ENCODE data around the gene OR2T1.
"Not testable (repeated sequence)": the region's sequence is repeated elsewhere in the genome, so short reads cannot be mapped to it uniquely, and the experiment has no call there.

Gene OR2T1, protein sequence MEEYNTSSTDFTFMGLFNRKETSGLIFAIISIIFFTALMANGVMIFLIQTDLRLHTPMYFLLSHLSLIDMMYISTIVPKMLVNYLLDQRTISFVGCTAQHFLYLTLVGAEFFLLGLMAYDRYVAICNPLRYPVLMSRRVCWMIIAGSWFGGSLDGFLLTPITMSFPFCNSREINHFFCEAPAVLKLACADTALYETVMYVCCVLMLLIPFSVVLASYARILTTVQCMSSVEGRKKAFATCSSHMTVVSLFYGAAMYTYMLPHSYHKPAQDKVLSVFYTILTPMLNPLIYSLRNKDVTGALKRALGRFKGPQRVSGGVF

DNA sequence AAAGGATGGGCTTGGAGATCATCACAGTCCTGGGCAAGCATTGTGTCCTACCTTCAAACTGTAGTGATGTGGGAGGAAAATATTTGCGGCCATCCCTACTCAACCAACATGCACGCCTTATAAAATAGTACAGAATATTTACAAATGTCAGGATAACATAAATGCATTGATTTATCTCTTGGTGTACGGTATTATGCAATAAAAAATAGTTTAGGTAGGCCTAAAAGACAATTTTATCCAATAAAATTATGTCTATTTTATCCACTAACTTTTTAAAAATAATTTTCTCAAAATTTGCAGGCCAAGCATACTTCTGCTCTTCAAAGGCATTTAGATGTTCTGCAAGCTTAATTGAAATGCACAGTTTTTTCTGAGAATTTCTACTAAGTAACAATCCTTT is at the start of gene OR2T1:
TSS of gene OR2T1 (plus strand) at position 301 of the 400 bp plus-strand sequence. CDS start 3,100 bp downstream, outside the sequence.
- DNase-seq (ENCODE audit: low spot score): no peak

DNA sequence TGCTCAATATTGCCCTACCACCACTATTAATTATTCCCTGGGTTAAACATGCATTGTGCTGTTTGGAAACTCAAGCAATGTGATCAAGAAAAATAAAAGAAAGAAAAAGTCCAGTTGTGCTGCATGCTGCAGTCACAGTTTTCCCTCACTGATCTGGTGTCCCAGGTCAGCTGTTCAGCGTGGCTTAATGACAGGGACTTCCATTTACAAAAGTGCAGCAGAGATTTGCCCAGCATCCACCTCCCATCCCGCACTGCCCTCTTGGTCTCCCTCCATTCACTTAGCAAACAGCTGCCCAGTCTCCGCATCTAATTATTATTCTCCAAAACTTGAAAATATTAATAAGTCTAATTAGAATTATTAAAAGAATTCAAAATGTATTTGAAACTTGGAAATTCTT is 43.4 kb upstream of the OR2T1 start:
- DNase-seq (ENCODE audit: low spot score): no peak

DNA sequence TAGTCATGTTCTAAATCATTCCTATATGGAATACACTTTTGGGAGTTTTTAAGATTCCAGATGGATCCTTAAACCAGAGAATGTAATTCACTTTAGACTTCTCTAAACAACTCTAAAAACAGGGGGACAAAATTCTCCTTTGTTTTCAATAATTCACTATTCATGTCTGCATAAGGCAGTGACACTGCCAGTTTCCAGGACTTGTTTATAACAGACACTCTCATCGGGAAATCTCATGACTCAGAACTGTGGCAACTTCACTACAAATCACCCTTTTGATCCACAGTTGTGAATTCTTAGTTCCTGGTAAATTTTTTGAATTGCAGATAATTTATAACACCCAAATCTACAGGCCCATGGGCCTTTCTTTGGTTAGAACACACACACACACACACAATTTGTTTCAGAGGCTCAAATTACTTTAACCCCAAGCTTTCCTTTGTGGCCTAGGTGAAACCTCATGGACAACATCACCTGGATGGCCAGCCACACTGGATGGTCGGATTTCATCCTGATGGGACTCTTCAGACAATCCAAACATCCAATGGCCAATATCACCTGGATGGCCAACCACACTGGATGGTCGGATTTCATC is 41.6 kb upstream of the OR2T1 start, which contains the start of gene OR2T4:
TSS of gene OR2T4 (plus strand) at position 545 of the 595 bp plus-strand sequence. CDS start at position 545, 0 bp downstream.
- DNase-seq (ENCODE audit: low spot score): no peak

DNA sequence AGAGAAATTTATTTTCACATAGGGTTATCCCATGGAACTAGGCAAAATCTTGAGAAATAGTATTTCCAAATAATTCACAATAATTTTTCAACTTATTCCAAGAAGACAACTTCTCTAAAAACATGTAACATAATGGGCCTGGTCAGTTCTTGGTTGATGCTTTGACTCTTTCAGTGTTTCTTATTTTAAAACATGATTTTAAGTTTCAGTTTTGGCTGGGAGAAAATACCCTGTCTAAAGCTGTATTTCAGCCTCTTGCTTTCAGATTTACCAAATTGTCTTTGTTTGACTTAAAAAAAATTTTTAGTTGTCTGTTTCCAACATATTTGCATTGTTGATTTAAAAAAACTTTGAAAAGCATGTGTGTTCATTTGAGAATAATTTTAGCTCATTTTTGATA is 36.2 kb upstream of the OR2T1 start:
- DNase-seq (ENCODE audit: low spot score): no peak

DNA sequence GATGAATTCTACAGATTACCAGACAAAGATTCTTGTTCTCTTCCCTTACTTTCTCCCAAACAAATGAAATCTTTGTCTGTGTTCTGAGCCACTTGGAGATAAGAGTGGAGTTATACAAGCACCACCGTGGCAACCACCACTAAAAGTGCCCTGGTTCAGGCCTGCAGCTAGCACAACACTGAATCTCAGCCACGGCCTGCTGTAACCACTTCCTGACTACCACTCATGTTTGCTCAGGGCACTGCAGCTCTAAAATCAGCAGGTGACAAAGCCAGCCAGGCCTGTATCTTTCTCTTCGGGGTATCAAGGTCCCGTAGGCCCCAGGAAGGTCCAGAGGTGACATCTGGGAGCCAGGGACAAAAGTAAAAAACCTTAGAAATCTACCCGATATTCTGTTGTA is 30.5 kb upstream of the OR2T1 start:
- no peak for DNase-seq (ENCODE audit: low spot score)

DNA sequence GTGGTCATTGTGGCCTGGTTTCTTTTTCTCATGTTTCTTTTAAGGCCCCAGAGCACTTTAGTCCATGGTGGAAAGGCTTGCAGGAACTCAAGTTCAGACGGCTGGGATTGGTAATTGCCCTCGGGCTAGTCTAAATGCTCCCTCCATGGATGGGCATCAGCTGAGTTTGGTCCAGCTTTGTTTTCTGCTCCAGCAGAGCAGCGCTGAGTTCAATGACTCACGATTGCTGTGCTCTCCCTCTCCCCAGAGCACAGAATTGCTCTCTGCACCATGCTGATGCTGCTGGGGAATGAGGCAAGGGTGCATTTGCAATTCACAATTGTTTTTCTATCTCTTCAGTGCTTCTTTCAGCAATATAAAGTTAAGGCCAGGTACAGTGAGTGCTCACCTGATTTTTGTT is 29.1 kb upstream of the OR2T1 start:
- DNase-seq (ENCODE audit: low spot score): no peak

DNA sequence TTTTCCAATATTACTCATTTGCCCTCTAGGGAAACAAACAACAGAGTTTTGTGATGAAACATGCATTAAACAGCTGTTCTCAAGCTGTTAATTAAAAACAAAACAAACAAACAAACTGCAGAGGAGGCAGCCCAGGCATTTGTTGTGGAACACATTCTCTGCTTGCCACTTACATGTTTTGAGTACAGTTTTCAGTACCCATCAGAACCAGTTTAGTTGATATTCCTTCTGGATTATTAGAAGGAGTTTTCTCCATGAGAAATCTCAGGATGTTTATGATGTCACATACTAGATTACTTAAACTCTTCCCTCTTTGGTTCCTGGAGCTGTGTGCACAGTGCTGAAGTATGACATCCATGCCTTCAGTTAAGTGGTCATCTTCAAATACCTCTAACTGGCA is 27.4 kb upstream of the OR2T1 start, which contains the start of gene OR2T6:
TSS of gene OR2T6 (plus strand) at position 301 of the 400 bp plus-strand sequence. CDS start 11,863 bp downstream, outside the sequence.
- no peak for DNase-seq (ENCODE audit: low spot score)

DNA sequence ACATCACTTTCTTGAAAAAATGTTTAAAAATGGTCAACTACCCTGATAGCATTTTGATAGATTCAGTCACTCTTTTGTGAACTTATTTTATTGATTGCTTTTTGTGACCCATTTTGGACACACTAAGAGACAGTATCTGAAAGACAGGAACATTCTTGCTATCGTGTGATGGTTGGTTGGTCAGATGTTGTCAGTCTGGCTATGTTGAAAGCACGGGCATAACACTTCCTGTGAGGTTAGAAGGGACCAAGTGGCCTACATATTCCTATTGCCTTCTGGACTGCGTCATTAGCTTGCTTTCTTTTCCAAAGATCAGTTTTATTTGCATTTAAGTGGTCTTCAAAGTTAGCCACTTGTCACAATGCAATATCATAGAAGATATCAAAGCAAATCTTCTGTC is 25.9 kb upstream of the OR2T1 start:
- no peak for DNase-seq (ENCODE audit: low spot score)

DNA sequence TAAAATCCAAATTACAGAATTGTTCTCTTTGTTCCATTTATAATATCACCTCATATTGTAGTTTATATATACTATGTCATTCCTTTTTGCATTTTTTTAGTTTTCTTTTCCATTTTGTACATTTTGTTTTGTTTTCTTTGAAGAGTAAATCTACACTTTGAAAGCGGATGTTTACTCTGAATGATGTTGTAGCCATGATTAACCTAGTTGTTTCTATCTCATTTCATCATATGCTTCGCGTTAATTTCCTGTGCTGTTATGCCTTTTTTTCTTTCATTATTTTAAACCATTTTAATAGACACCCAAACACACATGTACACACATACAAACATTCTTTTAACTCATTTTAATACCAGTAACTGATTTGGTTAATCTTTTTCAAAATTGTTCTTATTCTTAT is 22.0 kb upstream of the OR2T1 start:
- no peak for DNase-seq (ENCODE audit: low spot score)

DNA sequence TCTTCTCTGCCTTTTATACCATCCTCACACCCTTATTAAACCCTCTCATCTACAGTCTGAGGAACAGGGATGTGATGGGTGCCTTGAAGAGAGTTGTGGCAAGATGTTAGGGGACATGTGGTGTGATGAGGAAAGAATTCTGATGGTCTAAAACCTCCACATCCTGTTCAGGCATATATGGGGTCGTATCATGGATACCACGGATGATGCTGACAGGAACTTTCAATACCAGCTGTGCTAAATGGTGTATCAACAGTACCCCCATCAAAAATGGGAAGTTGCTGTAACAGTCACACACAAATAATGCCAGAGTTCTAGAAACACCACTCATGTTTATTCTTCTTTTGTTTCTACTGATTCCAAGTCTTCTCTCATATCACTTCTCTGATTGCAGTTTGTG is 14.4 kb upstream of the OR2T1 start:
- no peak for DNase-seq (ENCODE audit: low spot score)

DNA sequence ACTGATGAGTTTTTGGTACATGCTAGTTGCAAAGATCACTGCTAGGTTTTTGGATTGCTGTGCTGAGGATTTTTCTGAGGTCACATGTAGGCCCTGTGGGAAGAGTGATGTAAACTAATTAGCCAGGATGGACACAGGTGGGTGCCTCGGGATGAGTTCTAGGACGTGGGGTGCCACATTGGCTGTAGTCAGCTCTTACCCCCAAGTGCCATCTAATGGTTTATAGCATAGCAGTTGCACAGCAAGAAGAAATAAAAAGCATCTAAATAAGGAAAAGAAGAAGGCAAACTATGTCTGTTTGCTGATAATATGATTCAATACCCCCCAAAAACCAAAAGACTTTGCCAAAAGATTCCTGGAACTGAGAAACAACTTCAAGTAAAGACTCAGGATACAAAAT is 9.8 kb upstream of the OR2T1 start:
- no peak for DNase-seq (ENCODE audit: low spot score)

DNA sequence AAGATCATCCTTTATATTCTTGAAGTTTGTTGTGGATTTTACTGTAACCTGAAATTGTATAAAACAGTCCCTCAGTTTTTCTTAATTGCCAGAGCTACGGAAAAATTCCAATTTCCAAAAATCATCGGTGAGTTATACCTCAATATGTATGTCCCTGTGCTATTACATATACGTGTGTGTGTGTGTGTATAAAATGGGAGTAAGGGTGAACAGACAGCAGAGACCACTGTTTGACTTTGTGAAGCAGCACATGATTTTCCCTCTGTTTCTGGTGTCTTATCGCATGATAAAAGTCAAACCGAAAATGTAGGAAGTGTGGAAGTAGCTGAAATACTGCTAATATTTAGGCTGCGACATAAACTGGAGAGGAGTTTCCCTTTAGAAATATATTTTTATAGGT is 1.2 kb downstream of the OR2T1 start:
- DNase-seq (ENCODE audit: low spot score): peak; percentile 21

DNA sequence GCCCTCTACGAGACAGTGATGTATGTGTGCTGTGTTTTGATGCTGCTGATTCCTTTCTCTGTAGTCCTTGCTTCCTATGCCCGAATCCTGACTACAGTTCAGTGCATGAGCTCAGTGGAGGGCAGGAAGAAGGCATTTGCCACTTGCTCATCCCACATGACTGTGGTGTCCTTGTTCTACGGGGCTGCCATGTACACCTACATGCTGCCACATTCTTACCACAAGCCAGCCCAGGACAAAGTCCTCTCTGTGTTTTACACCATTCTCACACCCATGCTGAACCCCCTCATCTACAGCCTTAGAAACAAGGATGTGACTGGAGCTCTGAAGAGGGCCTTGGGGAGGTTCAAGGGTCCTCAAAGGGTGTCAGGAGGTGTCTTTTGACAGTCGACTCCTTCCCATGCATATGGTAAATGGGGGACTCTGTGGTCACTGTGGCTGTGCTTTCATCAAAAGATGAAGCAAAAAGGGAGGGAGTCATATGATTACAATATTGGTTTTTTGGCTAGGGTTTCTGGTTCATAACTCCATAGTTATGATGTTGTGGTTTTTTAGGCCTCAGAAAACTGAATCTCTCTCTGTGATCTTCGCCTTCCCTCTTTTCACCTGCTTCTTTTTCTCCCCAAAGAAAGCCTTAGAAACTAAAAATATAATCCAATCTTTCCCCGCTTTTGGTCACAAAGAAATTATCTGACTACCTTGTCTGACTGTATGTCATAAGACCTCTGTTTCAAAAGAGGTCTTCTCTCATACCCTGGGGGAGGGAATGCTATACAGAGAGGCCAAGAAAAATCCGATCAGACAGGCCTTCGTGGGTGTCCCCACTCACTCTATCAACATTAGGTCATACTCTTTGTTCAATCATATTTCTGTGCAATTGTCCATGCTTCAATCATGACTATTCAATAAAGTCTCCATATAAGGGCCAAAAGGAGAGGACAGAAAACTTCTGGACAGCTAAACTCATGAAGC is 4.2 kb downstream of the OR2T1 start:
- DNase-seq (ENCODE audit: low spot score): peak; percentile 31

DNA sequence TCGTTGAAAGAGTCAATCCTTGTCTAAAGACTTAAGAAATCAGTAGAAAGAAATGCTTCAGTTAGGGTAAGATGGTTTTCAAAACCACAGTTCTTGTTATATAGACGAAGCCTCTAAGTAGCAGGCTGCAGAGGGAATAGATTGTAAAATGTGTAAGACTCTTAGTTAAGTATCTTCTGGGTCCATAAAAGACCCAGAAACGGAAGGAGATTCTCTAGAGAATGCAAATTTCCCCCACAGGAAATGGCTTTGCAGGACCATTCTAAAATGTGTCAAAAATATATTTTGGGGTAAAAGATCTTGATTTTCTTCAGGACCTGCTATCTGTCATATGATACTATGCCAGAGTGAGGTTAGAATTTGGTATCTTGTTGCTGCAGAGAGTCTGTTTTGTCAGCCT is 13.4 kb downstream of the OR2T1 start:
- DNase-seq (ENCODE audit: low spot score): no peak

DNA sequence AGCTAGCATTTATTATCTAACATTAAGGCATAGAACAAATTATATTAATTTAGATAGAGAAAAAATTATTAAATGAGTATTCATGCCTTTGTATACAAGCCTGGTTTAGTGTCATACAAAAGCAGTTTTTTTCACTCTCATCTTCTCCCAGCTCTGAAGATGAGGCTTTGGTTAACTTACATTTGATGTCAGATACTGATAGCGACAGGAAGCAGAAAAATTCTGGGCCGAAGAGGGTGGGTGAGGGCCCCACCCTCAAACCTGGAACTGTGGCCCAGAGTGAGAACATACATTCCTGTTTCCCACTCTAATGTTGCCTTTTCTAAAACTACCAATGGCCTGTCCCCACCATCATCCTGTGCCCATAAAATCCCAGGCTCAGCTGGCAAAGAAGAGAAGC is 15.0 kb downstream of the OR2T1 start:
- DNase-seq (ENCODE audit: low spot score): no peak

DNA sequence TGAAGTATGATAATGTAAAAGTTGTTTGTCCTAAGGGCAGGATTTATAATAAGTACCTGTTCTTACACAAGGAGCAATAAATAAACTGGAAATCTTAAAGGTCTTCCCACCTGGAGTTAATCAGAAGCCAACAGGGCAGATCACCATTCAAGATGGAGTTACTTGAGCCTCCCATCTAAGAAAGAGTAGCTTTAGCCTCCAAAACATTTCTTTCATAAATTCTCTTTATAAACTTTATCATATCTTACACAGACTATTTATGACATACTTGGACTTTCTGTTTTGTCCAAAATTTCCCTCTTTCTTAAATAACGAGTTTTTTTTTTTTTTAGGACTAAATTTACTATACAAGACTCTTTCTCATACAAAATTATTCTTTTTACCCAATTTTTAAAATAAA is 18.5 kb downstream of the OR2T1 start:
- DNase-seq (ENCODE audit: low spot score): no peak

DNA sequence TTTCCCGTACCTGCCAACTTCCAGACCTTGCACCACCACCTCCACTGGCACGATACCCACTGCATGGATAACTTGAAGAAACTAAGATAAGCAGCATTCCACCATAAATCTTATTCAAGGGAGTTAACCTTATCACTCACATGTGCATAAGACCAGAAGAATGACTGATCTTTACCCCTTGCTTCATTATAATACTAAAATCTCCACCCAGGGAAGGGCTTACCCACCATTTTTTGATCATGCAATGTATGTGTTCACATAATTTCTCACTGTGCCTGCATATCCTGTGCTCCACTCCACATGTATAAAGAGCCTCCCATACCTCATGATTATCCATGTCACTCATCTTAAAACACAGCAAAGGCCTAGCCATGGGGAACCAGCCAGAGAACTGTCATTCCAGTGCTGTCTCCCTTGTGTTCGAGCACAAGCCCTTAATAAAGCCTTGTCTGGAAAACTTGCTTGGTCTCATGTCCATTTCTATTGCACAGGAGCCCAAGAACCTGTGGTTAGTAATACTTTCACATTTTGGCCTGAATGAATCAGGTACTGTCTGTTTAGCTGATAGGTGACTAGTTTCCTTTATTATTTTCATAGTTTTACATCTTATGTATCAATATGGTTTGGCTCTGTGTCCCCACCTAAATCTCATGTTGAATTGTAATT is 24.8 kb downstream of the OR2T1 start:
- DNase-seq (ENCODE audit: low spot score): not testable (repeated sequence)

DNA sequence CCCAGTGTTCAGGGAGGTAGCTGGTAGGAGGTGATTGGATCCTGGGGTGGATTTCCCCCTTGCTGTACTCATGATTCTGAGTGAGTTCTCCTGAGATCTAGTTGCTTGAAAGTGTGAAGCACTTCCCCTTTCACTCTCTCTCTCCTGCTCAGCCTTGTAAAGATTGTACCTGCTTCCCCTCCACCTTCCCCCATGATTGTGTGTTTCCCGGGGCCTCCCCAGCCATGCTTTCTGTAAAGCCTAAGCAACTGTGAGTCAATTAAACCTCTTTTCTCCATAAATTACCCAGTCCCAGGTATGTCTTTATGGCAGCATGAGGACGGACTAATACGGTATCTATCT is 25.3 kb downstream of the OR2T1 start:
- DNase-seq (ENCODE audit: low spot score): not testable (repeated sequence)

DNA sequence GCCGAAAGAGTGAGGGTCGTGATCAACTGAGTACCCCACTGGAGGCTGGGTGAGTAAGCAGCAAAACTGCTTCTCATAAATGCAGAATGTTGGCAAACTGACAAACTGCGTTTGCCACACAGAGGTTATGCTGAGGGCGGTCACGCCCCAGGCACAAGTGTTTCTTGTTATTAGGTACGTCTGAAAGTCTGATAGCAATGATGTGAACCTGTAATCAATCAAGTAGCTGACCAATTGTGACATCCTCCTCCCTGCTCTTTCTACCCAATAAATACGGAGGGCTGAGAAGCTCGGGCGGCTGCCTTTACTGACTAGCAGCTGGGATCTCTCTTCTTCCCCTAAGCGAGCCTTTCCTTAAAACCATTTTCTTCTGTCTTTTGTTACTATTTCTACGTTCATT is 28.8 kb downstream of the OR2T1 start:
- DNase-seq (ENCODE audit: low spot score): not testable (repeated sequence)

DNA sequence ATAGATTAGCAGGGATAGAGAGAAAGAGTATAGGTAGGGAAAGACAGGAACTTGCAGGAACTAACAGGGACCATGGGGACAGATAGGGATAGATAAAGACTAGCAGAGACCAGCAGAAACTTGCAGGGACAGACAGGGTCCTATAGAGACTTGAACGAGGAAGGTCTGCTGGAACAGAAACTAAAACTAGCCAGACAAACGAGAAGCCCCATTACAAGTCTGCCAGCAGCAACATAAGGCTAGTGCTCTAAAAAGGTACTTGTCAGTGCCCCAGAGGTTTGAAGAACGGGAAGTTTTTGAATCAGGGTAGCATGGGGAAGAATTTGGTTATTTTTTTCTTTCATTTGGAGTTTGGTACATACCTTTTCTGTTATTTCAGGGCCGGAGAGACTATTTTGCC is 29.4 kb downstream of the OR2T1 start:
- not testable (repeated sequence) for DNase-seq (ENCODE audit: low spot score)

DNA sequence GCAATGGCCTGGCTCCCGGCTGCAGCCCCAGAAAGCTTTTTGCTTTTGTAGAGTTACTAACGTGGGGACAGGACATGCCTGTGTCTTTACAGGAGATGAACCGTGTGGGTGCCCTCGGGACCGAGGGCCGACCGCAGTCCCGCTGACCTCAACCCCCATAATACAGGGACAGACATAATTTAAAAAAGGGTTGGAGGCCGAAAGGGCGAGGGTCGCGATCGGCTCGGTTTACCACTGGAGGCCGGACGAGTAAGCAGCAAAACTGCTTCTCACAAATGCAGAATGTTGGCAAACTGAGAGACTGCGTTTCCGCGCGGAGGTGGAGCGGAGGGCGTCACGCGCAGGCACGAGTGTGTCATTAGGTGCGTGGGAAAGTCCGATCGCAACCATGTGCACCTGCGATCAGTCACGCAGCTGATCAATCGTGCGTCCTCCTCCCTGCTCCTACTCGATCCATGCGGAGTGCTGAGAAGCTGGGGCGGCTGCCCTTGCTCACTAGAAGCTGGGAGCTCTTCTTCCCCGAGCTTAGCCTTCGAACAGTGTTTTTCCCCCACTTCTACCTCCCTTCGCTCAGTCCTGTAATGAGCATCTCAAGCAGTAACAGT is 31.1 kb downstream of the OR2T1 start:
- not testable (repeated sequence) for DNase-seq (ENCODE audit: low spot score)

DNA sequence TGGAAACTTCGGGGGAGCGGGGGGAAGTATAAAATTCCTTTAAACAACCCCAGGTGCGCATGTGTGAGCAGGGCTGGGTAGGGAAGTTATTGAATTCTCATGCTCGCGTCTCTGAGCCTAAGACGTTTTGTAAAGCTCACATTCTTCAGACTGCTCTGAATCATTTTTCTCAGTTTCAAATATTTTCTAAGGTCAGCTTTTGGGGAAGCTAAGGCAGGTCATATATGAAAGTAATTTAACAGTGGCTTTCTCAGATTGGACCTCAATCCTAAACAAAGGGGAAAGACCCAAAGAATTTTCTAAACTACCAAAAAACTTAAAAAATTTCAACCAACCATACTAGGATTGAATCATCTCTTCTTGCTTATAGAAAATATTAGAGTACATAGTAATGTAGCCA is 32.1 kb downstream of the OR2T1 start:
- DNase-seq (ENCODE audit: low spot score): not testable (repeated sequence)
